GM10847 (cell line): ENCODE measurements around the gene MLH3.

Experiments used
- POLR2A ChIP-seq: IDR thresholded peaks from 2 replicates; pipeline ENCODE4 v1.6.1; 2011; ENCODE audit not compliant: insufficient read length; ENCODE audit errors: extremely low read depth

Gene MLH3

DNA sequence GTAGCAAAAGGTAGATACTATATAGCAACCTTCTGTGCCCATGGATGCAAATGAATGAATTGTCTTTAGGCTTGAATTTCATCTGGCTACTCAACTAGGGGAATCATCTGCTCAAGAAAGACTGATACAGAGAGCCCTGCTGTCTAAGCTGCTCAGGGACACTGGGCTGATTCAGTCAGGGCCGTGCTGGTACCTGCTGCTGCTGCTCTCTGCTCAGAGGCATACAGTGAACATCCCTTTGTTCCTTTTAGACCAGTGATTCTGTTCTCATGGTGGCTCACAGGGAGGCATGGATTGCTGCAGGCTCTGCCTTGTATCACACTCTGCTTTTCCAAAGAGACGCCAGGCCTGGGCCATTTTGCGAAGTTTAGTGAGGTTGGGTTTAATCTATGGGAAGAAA lies 34.5 kb downstream of the MLH3 start:
- TF ChIP-seq POLR2A = no peak

DNA sequence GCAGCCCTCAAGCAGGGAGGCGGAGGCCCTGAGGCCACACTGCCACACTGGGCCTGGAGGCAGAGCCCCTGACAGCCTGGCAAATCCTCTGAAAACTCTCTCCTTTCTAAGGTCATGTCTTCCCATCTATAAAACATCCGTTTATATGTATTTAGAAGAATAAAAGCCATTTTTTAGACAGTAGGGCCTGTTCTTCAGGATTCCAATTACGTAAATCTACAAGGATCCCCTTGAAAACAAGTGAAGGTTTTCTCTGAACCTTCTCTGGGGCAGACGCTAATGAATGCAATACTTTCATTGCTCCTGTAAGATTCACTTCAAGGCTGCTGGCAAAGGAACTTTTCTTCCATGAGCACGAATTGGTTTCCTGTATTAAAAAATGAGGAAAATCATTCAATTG lies 35.8 kb downstream of the MLH3 start:
- TF ChIP-seq POLR2A = no peak

DNA sequence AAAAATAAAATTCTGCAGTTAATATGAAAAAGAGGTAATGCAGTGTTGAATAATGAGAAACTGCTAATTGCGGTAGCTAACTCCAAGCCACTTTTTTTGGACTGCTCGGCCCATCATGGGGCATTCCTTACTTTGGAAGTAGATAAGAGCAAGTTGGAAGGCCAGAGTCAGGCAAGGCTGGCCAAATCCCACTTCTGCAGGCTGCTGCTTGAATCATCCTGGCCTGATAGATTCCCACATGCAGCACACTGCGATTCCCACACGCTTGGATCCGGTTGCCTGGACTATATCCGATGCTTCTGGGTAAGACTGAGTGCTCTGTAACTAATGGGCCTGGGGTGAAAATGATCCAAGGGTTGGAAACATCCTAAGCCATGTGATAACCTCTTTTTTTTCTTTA lies 38.0 kb downstream of the MLH3 start:
- TF ChIP-seq POLR2A = no peak

DNA sequence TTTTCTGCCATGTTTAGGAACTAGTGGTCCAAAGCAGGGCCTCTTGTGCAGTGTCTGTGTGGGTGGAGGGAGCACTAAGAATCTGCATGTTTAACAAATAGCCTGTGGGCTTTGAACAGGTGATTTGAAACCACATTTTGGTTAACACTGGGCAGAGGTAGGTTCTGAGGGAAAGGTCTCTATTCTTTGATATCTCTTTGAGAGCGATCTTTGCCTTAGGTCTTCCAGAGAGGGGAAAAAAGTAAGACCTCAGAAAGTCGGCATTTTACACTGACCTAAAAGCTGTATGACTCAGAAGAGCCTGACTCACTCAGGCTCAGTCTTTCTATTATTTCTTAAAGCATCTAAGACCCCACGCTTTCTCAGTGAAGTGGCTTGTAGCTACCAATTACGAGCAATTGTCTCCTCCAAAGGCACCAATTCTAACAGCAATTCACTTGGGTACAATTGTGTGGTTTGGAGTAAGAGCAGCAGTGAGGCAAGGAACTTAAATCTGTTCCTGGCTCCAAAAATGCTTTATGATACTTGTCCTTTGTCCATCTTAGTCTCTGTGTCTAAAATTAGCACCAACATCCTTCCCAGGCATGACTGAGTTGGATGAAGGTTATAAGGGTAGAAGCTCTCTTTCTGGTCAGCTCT lies 39.8 kb downstream of the MLH3 start:
- no peak for TF ChIP-seq POLR2A

DNA sequence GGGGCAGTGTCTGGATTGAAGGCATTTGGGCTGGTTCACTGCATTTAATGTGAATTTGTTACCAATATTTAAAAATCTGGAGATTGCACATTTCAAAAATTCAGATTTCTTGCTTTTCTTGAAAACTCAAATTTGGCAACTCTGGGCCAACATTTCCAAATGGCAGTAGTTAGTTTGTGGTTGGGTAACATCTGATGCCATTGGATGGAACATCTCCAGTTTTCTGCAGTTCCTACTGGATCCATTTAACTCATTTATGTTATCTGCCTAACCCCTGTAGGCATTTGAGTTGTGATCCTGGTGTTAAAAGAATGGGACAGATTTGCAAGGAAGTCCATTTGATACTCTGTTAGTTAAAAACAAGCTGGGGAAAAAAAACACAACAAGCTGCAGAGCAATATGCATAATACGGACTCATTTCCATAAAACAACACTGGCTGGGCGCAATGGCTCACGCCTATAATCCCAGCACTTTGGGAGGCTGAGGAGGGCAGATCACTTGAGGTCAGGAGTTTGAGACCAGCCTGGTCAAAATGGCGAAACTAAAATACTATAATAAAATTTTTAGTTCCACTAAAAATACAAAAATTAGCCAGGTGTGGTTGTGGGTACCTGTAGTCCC lies 40.7 kb downstream of the MLH3 start:
- TF ChIP-seq POLR2A = no peak

DNA sequence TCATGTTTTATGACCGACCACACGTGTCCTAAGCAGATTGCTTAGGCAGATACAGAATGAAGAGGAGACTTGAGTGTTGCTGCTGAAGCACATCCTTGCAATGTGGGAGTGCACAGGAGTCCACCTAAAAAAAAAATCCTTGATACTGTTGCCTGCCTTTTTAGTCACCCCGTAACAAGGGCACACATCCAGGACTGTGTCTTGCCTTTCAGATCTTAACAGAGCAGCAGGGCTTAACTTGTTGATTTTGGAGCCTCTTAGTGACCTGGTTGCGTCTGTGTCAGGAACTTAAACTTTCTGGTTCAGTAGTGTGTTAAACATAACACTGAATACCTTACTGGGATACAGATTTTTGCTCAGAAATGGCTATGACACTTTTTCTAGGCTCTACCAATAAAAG lies 42.1 kb downstream of the MLH3 start:
- no peak for TF ChIP-seq POLR2A

DNA sequence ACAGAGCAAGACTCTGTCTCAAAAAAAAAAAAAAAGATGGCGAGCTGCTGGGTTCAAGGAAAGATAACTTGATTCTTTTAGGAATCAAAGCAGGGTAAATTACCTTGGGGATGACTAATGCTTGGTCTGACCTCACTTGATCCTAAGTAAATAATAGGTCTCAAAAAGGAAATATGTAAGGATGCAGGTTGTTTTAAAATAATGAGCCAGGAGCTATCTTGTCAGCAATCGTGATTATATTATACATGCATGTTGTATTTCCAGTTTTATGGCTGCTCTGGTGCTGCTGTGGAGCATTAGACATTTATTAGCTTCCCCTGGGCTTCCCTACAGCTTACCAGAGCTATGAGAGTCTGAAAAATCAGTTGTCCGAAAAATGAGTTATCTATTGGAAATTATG lies 45.9 kb downstream of the MLH3 start:
- TF ChIP-seq POLR2A = no peak

DNA sequence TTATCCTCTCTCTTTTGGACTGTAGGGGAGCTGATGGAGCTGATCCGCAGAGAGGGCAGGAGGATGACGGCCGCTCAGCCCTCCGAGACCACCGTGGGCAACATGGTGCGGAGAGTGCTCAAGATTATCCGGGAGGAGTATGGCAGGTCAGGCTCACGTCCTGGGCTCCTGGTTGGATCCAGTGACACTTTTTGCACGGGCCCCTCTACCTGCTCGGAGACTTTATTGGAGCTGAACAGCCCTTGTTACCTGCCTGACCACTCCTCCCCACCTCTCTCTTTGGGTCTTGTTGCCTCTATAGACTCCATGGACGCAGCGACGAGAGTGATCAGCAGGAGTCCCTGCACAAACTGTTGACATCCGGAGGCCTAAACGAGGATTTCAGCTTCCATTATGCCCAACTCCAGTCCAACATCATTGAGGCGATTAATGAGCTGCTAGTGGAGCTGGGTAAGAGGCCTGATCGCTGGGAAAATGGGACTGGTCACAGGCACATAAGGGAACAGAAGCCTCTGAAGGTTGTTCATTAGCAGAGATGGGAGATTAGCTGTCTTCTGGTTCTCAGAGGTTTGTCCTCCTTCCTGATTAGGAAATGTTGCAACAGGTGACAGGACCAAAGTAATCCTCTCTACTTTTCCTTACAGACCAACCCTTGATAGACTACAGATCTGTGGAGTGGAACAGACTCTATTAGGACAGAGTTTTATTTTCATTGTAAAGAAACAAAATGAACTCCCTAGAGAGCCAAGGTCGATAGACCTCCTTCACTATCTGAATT lies 47.8 kb downstream of the MLH3 start:
- TF ChIP-seq POLR2A = no peak

DNA sequence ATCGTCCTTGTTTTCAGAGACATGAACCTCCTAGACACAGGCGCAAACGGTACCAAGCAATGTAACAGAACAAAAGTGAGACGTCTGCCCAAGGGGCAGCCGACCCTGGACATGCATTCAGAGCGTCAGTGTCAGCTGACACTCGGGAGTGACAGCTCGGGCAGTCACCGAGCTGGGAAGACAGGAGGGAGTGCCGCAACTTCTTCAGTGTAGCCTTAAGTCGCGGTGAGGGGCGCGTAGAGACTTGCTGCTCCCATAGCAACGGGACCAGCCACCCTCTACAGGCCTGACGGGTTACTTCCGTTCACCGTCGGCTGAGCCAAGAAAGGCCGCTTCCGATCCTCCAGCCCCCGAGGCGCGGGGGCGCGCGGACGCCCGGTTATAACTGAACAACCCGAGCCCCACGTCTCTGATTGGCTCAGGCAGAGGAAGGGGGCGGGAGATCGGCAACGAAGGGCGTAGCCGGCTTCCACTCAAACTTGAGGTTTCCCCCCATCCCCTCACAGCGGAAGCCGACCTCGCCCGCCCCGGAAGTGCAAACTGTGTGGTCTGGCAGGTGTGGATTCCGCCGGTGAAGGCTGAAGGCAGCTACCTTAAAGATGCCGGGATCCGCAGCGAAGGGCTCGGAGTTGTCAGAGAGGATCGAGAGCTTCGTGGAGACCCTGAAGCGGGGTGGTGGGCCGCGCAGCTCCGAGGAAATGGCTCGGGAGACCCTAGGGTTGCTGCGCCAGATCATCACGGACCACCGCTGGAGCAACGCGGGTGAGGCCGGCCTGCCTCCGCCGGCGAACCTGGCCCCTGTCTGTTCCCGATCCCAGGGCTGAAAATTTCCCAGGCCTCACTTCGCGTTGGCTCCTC lies 48.6 kb downstream of the MLH3 start, which contains the start of gene EIF2B2:
Gene EIF2B2 (plus strand): TSS at position 530 of the 858 bp plus-strand sequence. CDS start 70 bp downstream, at position 600.
- TF ChIP-seq POLR2A = peak; percentile 54

DNA sequence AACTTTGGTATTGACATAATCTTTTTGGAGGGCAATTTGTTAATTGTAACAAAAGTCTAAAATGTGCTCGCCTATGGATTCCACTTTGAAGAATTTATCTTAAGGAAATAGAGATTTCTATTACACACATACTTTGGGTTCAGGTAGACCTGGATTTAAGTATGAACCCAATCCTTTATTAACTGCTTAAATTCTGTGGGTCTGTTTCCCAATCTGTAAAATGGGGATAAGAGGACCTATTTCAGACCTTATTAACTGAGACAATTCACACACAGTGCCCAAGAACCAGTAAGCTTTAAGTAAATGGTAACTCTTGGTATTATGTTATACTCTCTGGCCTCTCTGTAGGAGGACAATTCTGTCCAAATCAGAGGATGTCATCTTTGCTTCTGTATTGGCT lies 49.4 kb downstream of the MLH3 start:
- no peak for TF ChIP-seq POLR2A

DNA sequence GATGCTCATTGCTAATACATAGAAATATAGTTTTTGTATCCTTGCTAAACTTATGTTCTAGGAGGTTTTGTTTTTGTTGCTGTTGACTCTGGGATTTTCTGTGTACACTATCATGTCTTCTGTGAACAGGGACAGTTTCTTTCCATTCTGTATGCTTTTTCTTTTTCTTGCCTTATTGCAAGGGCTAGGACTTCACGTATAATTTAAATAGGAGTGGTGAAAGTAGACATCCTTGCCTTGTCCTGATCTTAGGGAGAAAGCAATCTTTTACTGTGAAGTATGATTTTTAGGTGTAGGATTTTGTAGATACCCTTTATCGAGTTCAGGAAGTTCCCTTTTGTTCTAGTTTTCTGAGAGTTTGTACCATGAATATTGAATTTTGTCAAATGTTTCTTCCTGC lies 50.0 kb downstream of the MLH3 start:
- TF ChIP-seq POLR2A = no peak

DNA sequence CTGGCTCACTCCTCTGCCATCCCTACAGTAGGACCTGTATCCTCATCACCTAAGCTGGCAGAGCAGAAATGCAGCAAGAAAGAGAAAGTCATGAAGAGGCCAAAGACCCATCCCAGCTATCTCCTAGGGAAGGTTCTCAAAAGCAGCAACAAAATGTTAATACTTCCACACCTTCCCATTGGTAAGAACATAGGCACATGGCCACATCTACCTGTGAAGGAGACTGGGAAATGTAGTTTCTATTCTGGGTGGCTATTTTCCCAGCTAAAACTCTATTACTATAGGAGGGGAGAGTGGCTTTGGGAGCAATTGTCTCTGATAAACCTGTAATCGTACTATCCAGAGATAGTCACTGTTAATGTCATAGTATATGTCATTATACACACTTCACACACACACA lies 62.3 kb downstream of the MLH3 start:
- no peak for TF ChIP-seq POLR2A

DNA sequence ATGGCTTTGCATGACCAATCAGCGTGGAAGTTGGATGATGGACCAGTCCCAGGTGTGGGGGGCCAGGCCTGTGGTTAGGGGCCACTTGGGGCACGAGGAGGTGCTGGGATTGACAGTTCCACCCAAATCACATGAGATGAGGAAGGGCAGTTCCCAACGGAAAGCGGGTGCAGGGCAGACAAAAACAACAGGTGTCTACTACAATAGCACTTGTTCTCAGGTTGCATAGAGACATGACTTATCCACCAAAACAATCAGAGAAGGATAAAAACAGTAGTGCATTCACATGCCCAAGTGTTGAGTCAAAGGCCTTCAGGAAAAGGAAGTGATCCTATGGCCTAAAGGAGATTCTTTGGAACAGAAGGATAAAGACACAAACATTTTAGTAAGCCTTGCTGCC lies 63.1 kb downstream of the MLH3 start:
- no peak for TF ChIP-seq POLR2A

DNA sequence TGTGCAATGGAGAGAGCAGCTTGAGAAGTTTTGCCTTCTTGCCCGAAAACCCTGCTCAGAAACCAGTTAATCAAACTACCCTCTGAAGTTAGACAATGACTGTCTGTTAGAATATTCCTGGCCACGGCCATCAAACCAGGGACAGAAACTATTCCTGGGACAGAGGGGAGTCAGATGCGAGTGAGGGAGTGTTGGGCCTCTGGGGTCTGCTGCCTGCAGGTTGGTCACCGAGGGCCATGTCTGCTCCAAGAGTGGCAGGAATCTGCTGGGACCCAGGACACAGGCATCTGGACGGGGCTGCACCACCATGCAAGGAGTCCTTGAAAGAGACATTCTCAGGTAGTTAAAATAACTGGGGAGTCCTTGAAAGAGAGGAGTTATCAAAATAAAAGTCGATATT lies 65.5 kb downstream of the MLH3 start:
- TF ChIP-seq POLR2A = no peak

DNA sequence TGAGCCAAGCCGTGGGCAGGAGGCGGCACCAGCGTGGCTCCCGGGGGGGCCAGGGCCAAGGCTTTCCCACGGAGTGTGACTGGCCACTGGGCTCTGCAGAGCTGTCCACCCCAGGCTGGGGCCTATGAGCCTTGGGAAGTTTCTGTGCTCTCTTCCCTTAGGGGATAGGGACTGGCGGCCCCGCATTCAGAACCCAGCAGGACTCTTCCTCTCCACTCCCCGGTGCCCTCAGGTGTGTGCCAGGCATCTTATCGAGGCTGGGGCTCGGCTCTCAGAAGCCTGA lies 66.3 kb downstream of the MLH3 start:
- TF ChIP-seq POLR2A = no peak

DNA sequence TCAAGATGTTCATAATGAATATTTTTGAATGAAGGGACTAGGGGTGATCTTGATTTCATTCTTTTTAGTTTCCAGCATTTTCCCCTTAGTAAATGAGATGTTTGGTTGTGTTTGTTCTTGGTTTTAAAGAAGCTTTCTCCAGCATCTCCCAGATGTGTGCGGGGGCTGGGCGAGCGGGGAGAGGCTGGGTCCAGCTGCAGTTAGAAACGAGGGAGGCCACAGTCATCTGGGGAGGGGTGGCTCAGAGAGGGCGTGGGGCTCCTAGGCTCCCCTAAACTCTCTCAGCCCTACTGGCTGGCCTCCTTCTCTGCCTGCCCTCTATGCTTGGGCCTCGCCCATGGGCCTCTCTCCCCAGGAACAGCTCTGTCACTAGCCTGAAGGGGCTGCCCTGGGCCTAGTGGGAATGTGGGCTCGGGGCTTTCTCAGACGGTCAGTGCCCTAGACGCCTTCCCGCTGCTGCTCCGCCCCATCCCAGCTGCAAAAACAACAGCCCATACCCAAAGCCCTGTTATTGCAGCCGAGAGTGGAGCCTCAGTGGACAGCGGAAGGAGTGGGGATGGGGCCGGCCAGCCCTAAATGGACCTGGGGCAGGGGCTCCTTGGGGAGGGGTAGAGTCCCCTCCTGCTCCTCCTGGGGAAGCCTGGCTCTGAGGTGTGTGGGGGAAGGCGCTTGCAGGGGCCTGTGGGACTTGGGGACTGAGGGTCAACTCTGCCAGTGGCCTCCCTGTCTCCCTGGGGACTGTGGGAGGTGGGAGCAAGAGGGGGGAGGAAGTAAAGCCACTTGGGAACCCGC lies 66.8 kb downstream of the MLH3 start:
- TF ChIP-seq POLR2A = no peak

DNA sequence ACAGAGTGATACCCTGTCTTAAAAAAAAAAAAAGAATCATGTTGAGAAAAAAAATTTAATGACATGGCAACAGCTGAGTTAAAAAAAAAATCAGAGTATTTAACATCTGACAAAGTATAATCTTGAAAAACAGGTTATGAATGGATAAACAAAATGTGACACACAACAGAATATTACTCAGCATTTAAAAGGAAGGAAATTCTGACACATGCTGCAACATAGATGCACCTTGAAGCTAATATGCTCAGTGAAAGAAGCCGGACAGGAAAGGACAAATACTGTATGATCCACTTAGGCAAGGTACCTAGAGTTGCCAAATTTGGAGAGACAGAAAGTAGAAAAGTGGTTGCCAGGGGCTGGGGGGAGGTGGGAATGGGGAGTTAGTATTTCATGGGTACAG lies 67.9 kb downstream of the MLH3 start:
- TF ChIP-seq POLR2A = no peak
